ENCODE data around the gene KMT5C.

Gene KMT5C

GRCh38 chr19:55339105-55339888 is at the start of gene KMT5C:
Gene KMT5C, plus strand, starts transcription at chr19:55339876. Its CDS starts 2,061 bp downstream, at chr19:55341937.
- peak; percentile 100 for DNase-seq (ENCODE audit: low spot score)
- peak within 1 kb of the TSS; percentile 75 for H3K4me3 ChIP-seq
- H3K27ac ChIP-seq = peak within 1 kb of the TSS; percentile 91 to 93
- peak; percentile 17 for TF ChIP-seq CTCF (IDR thresholded peaks at IDR 0.05)

- DNase-seq (ENCODE audit: low spot score) = no peak
- TF ChIP-seq CTCF (IDR thresholded peaks at IDR 0.05) = no peak
- Histone ChIP-seq H3K4me3 (no peak overlapping the region), H3K27ac (no peak overlapping the region)
Observed at GRCh38 chr19:55297267-55297666, 42.4 kb upstream of the KMT5C start.

GRCh38 chr19:55299991-55300390 is 39.7 kb upstream of the KMT5C start:
- no peak overlapping the region for H3K4me3 ChIP-seq
- no peak for TF ChIP-seq CTCF (IDR thresholded peaks at IDR 0.05)
- no peak overlapping the region for H3K27ac ChIP-seq
- DNase-seq (ENCODE audit: low spot score) = no peak

GRCh38 chr19:55300886-55301458 is 38.7 kb upstream of the KMT5C start:
- Histone ChIP-seq H3K27ac (no peak overlapping the region), H3K4me3 (no peak overlapping the region)
- no peak for DNase-seq (ENCODE audit: low spot score)
- no peak for TF ChIP-seq CTCF (IDR thresholded peaks at IDR 0.05)

- H3K27ac ChIP-seq = peak overlapping the region in 1 of 2 donors; percentile 36
- no peak for DNase-seq (ENCODE audit: low spot score)
- peak overlapping the region; percentile 68 for H3K4me3 ChIP-seq
- peak; percentile 97 for TF ChIP-seq CTCF (IDR thresholded peaks at IDR 0.05)
Observed at GRCh38 chr19:55301459-55302317, 38.0 kb upstream of the KMT5C start.

GRCh38 chr19:55302318-55302703 is 37.4 kb upstream of the KMT5C start:
- no peak for DNase-seq (ENCODE audit: low spot score)
- H3K27ac ChIP-seq = no peak overlapping the region
- no peak for TF ChIP-seq CTCF (IDR thresholded peaks at IDR 0.05)
- no peak overlapping the region for H3K4me3 ChIP-seq

Data from coronary artery (tissue), 2 donors.